ENCODE results near the gene GALE.
A peak's percentile ranks its signal among the peaks of the same experiment; 100 is the strongest.

Gene GALE

DNA sequence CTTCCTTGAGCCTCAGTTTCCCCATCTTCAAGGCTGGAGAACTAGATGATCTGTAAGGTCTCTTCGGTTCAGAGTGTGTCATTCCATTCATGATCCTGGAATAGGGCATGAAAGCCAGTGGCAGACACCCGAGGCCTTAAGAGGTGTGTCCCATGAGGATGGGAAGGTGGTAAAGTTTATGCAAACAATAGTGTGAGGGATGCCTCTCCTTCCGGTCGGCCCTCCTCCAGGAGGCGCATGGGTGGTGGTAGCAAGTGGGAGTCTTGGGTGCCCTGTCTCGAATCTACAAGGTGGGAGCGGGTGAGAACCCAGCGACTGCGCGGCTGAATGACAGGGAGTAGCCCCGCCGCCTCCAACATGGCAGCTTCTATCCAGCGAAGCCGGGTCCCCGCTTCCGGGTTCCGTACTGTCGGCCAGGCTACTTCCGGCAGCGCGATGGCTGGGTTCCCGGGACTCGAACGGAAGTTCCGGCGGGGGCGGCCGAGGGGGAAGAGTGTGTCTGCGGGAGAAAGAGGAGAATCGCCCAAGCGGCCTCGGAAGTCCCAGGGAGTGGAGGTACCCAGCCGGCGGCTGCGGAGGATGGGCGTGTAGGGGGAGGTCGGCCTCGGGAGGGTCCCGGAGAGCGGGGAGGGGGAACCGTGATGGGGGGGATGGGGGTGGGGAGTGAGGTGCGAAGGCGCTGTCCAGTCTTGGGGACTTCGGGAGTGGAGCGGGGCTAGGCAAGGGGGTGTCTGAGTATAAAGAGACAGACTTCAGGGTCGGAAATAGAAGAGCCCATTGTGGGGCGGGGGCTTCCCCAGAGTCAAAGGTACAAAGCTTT is 9.6 kb downstream of the GALE start, which contains the start of gene LYPLA2:
Gene LYPLA2 (plus strand): TSS at position 450 of the 820 bp plus-strand sequence. CDS start 1,538 bp downstream, outside the sequence.
- Histone ChIP-seq H3K27ac (replicated peaks; ENCODE audit: low read length) (no peak within 1 kb of the TSS), H2BK15ac (ENCODE audit: low read length) (no peak within 1 kb of the TSS), H4K91ac (ENCODE audit: low read depth, low read length, poor library complexity) (no peak within 1 kb of the TSS)

DNA sequence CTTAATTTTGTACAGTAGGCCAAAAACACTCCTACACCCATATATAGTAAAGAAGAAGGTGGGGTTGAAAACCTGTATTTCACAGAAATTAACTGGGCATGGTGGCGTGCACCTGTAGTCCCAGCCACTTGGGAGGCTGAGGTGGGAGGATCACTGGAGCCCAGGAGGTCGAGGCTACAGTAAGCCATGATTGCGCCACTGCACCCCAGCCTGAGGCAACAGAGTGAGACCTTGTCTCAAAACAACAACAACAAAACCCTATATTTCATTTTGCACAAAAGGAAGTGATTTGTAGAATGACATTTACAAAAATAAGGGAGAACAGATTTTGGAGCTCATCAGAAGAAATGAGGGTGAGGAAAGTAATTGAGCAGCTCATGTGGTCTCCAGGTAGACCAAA is 11.9 kb downstream of the GALE start:
- no peak overlapping the region for H2BK15ac ChIP-seq (ENCODE audit: low read length)
- WGBS, 2 donors (ENCODE audit: extremely low coverage in 2 of 2, insufficient read length in 2 of 2, insufficient replicate concordance in 1 of 2): no CpG with 5 or more reads among the region's 3 CpGs
- H3K9ac ChIP-seq (ENCODE audit: low read depth, low read length, poor library complexity): no peak overlapping the region
- H3K79me1 ChIP-seq (ENCODE audit: low read depth, low read length): peaks cover 14% of the 10 kb centered on the region
- H2BK5ac ChIP-seq (ENCODE audit: low read length): no peak overlapping the region
- H3K18ac ChIP-seq (ENCODE audit: low read length): no peak overlapping the region
- no peak overlapping the region for H2AK5ac ChIP-seq (ENCODE audit: low read depth, low read length)
- H4K8ac ChIP-seq (ENCODE audit: low read depth, low read length): no peak overlapping the region
- H3K4me3 ChIP-seq (ENCODE audit: low read length in 2 of 2): no peak overlapping the region
- peaks cover 20 to 62% of the 10 kb centered on the region in 2 donors for H3K36me3 ChIP-seq (replicated peaks in 1 of 2; ENCODE audit: control insufficient read depth in 2 of 2, insufficient read depth in 2 of 2, low read length in 2 of 2)
- H3K27ac ChIP-seq (replicated peaks; ENCODE audit: low read length): no peak overlapping the region
- H3K4me2 ChIP-seq (ENCODE audit: insufficient read depth, low read length, poor library complexity, severe bottlenecking): no peak overlapping the region
- no peak overlapping the region for H3K23ac ChIP-seq (ENCODE audit: low read depth, low read length, poor library complexity)
- peaks cover 5 to 17% of the 10 kb centered on the region in 2 donors for H3K4me1 ChIP-seq (ENCODE audit: control insufficient read depth in 2 of 2, insufficient read depth in 1 of 2, low read depth in 1 of 2, low read length in 2 of 2)
- H3K14ac ChIP-seq (ENCODE audit: low read length): no peak overlapping the region
- no peak overlapping the region for H2BK120ac ChIP-seq (ENCODE audit: low read depth, low read length)
- no peak for DNase-seq (ENCODE audit: low spot score)
- H3K27me3 ChIP-seq (ENCODE audit: control insufficient read depth in 3 of 3, insufficient read depth in 3 of 3, low read depth in 1 of 3, low read length in 3 of 3): no peaks in the 10 kb centered on the region
- no peak overlapping the region for H2BK12ac ChIP-seq (ENCODE audit: low read length)
- no peak overlapping the region for H4K91ac ChIP-seq (ENCODE audit: low read depth, low read length, poor library complexity)
- H2AFZ ChIP-seq (ENCODE audit: low read length): no peak overlapping the region
- H3K9me3 ChIP-seq (replicated peaks in 1 of 2; ENCODE audit: control insufficient read depth in 2 of 2, insufficient read depth in 1 of 2, low read depth in 1 of 2, low read length in 2 of 2): no peaks in the 10 kb centered on the region
- no peak overlapping the region for H3K4ac ChIP-seq (ENCODE audit: low read length)

More for the DNA sequence above, 9.6 kb downstream of the GALE start, which contains the start of gene LYPLA2:
- peak within 1 kb of the TSS; percentile 60 for H3K18ac ChIP-seq (ENCODE audit: low read length)
- H3K4ac ChIP-seq (ENCODE audit: low read length): no peak within 1 kb of the TSS
- peak within 1 kb of the TSS; percentile 24 for H2AK5ac ChIP-seq (ENCODE audit: low read depth, low read length)
- no peak for DNase-seq (ENCODE audit: low spot score)
- H3K14ac ChIP-seq (ENCODE audit: low read length): no peak within 1 kb of the TSS
- no CpG with 5 or more reads among the region's 47 CpGs for WGBS, 2 donors (ENCODE audit: extremely low coverage in 2 of 2, insufficient read length in 2 of 2, insufficient replicate concordance in 1 of 2)
- H2BK120ac ChIP-seq (ENCODE audit: low read depth, low read length): no peak within 1 kb of the TSS
- H3K4me2 ChIP-seq (ENCODE audit: insufficient read depth, low read length, poor library complexity, severe bottlenecking): peak within 1 kb of the TSS; percentile 84
- H2BK5ac ChIP-seq (ENCODE audit: low read length): peak within 1 kb of the TSS; percentile 84
- peak within 1 kb of the TSS; percentile 87 to 96 for H3K4me3 ChIP-seq (ENCODE audit: low read length in 2 of 2)
- H3K9ac ChIP-seq (ENCODE audit: low read depth, low read length, poor library complexity): peak within 1 kb of the TSS; percentile 90
- H3K36me3 ChIP-seq (replicated peaks in 1 of 2; ENCODE audit: control insufficient read depth in 2 of 2, insufficient read depth in 2 of 2, low read length in 2 of 2): peaks cover 18 to 58% of the 10 kb centered on the region in 2 donors
- no peaks in the 10 kb centered on the region for H3K9me3 ChIP-seq (replicated peaks in 1 of 2; ENCODE audit: control insufficient read depth in 2 of 2, insufficient read depth in 1 of 2, low read depth in 1 of 2, low read length in 2 of 2)
- peak within 1 kb of the TSS; percentile 89 for H2AFZ ChIP-seq (ENCODE audit: low read length)
- peaks cover 17% of the 10 kb centered on the region for H3K79me1 ChIP-seq (ENCODE audit: low read depth, low read length)
- H3K23ac ChIP-seq (ENCODE audit: low read depth, low read length, poor library complexity): peak within 1 kb of the TSS; percentile 16
- H3K27me3 ChIP-seq (ENCODE audit: control insufficient read depth in 3 of 3, insufficient read depth in 3 of 3, low read depth in 1 of 3, low read length in 3 of 3): no peaks in the 10 kb centered on the region
- H4K8ac ChIP-seq (ENCODE audit: low read depth, low read length): no peak within 1 kb of the TSS
- H2BK12ac ChIP-seq (ENCODE audit: low read length): no peak within 1 kb of the TSS
- H3K4me1 ChIP-seq (ENCODE audit: control insufficient read depth in 2 of 2, insufficient read depth in 1 of 2, low read depth in 1 of 2, low read length in 2 of 2): peaks cover 5 to 17% of the 10 kb centered on the region in 2 donors

DNA sequence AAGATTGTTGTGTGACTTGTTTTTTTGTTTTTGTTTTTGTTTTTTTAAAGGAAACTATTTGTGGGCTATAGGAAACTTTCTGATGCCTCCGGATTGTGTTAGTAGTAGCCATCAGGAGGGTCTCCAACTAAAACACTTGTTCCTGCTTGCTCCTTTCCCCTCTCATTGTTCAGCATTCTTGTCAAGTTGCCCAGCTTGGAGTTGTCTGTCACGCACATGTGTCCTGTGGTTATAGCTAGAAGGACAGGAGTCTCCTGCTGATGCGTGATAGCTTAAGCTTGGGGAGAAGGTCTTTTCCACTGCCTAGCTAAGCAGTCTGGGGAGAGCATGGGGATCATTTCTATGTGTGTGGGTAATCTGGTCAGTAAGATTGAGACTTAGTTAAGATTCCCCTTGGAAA is 12.9 kb downstream of the GALE start:
- no peak overlapping the region for H2AFZ ChIP-seq (ENCODE audit: low read length)
- H3K79me1 ChIP-seq (ENCODE audit: low read depth, low read length): peaks cover 11% of the 10 kb centered on the region
- no peak overlapping the region for H2BK15ac ChIP-seq (ENCODE audit: low read length)
- no CpG with 5 or more reads among the region's 3 CpGs for WGBS, 2 donors (ENCODE audit: extremely low coverage in 2 of 2, insufficient read length in 2 of 2, insufficient replicate concordance in 1 of 2)
- H2AK5ac ChIP-seq (ENCODE audit: low read depth, low read length): no peak overlapping the region
- no peak overlapping the region for H3K18ac ChIP-seq (ENCODE audit: low read length)
- no peaks in the 10 kb centered on the region for H3K9me3 ChIP-seq (replicated peaks in 1 of 2; ENCODE audit: control insufficient read depth in 2 of 2, insufficient read depth in 1 of 2, low read depth in 1 of 2, low read length in 2 of 2)
- no peak overlapping the region for H4K91ac ChIP-seq (ENCODE audit: low read depth, low read length, poor library complexity)
- H2BK120ac ChIP-seq (ENCODE audit: low read depth, low read length): no peak overlapping the region
- H3K9ac ChIP-seq (ENCODE audit: low read depth, low read length, poor library complexity): no peak overlapping the region
- H3K27ac ChIP-seq (replicated peaks; ENCODE audit: low read length): no peak overlapping the region
- H3K23ac ChIP-seq (ENCODE audit: low read depth, low read length, poor library complexity): no peak overlapping the region
- H2BK5ac ChIP-seq (ENCODE audit: low read length): no peak overlapping the region
- H3K4me1 ChIP-seq (ENCODE audit: control insufficient read depth in 2 of 2, insufficient read depth in 1 of 2, low read depth in 1 of 2, low read length in 2 of 2): peaks cover 5 to 12% of the 10 kb centered on the region in 2 donors
- no peak overlapping the region for H3K4ac ChIP-seq (ENCODE audit: low read length)
- no peak overlapping the region for H3K4me3 ChIP-seq (ENCODE audit: low read length in 2 of 2)
- H3K4me2 ChIP-seq (ENCODE audit: insufficient read depth, low read length, poor library complexity, severe bottlenecking): no peak overlapping the region
- H4K8ac ChIP-seq (ENCODE audit: low read depth, low read length): no peak overlapping the region
- peaks cover 12 to 60% of the 10 kb centered on the region in 2 donors for H3K36me3 ChIP-seq (replicated peaks in 1 of 2; ENCODE audit: control insufficient read depth in 2 of 2, insufficient read depth in 2 of 2, low read length in 2 of 2)
- no peaks in the 10 kb centered on the region for H3K27me3 ChIP-seq (ENCODE audit: control insufficient read depth in 3 of 3, insufficient read depth in 3 of 3, low read depth in 1 of 3, low read length in 3 of 3)
- no peak overlapping the region for H2BK12ac ChIP-seq (ENCODE audit: low read length)
- no peak overlapping the region for H3K14ac ChIP-seq (ENCODE audit: low read length)
- DNase-seq (ENCODE audit: low spot score): no peak

DNA sequence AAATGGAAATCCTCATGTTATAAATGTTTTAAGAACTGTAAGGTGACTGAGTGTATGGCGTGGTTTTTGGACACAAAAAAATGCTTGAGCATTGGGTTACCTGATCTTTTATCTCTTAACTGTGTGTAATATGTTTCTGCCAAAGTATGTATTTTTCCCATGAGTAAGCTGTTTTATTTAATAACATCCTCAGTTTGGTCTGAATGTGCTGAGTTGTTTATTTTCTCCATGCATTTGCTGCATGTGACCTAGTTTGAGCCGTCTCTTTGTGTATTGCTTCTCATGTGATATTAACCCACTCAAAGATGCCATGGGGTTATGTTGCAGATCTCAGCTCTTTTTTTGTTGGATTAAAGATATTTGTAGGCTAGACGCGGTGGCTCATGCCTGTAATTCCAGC is 15.7 kb downstream of the GALE start:
- H2AK5ac ChIP-seq (ENCODE audit: low read depth, low read length): no peak overlapping the region
- no peak for DNase-seq (ENCODE audit: low spot score)
- H3K4me1 ChIP-seq (ENCODE audit: control insufficient read depth in 2 of 2, insufficient read depth in 1 of 2, low read depth in 1 of 2, low read length in 2 of 2): no peaks in the 10 kb centered on the region
- no peaks in the 10 kb centered on the region for H3K27me3 ChIP-seq (ENCODE audit: control insufficient read depth in 3 of 3, insufficient read depth in 3 of 3, low read depth in 1 of 3, low read length in 3 of 3)
- no peak overlapping the region for H3K4me2 ChIP-seq (ENCODE audit: insufficient read depth, low read length, poor library complexity, severe bottlenecking)
- no peak overlapping the region for H2BK12ac ChIP-seq (ENCODE audit: low read length)
- no peaks in the 10 kb centered on the region for H3K79me1 ChIP-seq (ENCODE audit: low read depth, low read length)
- H4K8ac ChIP-seq (ENCODE audit: low read depth, low read length): no peak overlapping the region
- no peaks in the 10 kb centered on the region for H3K9me3 ChIP-seq (replicated peaks in 1 of 2; ENCODE audit: control insufficient read depth in 2 of 2, insufficient read depth in 1 of 2, low read depth in 1 of 2, low read length in 2 of 2)
- H3K18ac ChIP-seq (ENCODE audit: low read length): no peak overlapping the region
- no peak overlapping the region for H3K4ac ChIP-seq (ENCODE audit: low read length)
- H3K4me3 ChIP-seq (ENCODE audit: low read length in 2 of 2): no peak overlapping the region
- H2AFZ ChIP-seq (ENCODE audit: low read length): no peak overlapping the region
- no peak overlapping the region for H2BK120ac ChIP-seq (ENCODE audit: low read depth, low read length)
- no peak overlapping the region for H3K14ac ChIP-seq (ENCODE audit: low read length)
- no peak overlapping the region for H3K23ac ChIP-seq (ENCODE audit: low read depth, low read length, poor library complexity)
- H3K27ac ChIP-seq (replicated peaks; ENCODE audit: low read length): no peak overlapping the region
- no peak overlapping the region for H4K91ac ChIP-seq (ENCODE audit: low read depth, low read length, poor library complexity)
- no peak overlapping the region for H3K9ac ChIP-seq (ENCODE audit: low read depth, low read length, poor library complexity)
- peaks cover 14 to 84% of the 10 kb centered on the region in 2 donors for H3K36me3 ChIP-seq (replicated peaks in 1 of 2; ENCODE audit: control insufficient read depth in 2 of 2, insufficient read depth in 2 of 2, low read length in 2 of 2)
- H2BK5ac ChIP-seq (ENCODE audit: low read length): no peak overlapping the region
- no peak overlapping the region for H2BK15ac ChIP-seq (ENCODE audit: low read length)
- no CpG with 5 or more reads among the region's 4 CpGs for WGBS, 2 donors (ENCODE audit: extremely low coverage in 2 of 2, insufficient read length in 2 of 2, insufficient replicate concordance in 1 of 2)

All from neuronal stem cell (in vitro differentiated cells).